ENCODE measurements around the gene WDR49. TPM values are rescaled to one million over a fixed set of nuclear protein-coding genes. Genes with fewer than 3 reads are reported as not detected.

WDR49 gene
- total and polyA plus RNA-seq, 4 donors: 1.4 to 33.9 (median 9.8) TPM

- DNase-seq (no peak), ATAC-seq (ENCODE audit: insufficient read depth, low FRiP score) (no peak)
- H3K9me3 ChIP-seq (ENCODE audit: control insufficient read depth in 4 of 4, insufficient read depth in 3 of 4, low read length in 3 of 4): no peaks in the 10 kb centered on the region
- H3K4me3 ChIP-seq: no peak overlapping the region
- no peaks in the 10 kb centered on the region for H3K36me3 ChIP-seq (ENCODE audit: control insufficient read depth in 4 of 4, insufficient read depth in 4 of 4, low read length in 4 of 4)
- no peak overlapping the region for H3K27ac ChIP-seq (ENCODE audit: low read depth in 1 of 2, low read length in 1 of 2)
- H3K27me3 ChIP-seq (ENCODE audit: control insufficient read depth in 3 of 3, insufficient read depth in 3 of 3, low read length in 2 of 3): no peaks in the 10 kb centered on the region
- no peaks in the 10 kb centered on the region for H3K4me1 ChIP-seq (ENCODE audit: control insufficient read depth in 5 of 5, insufficient read depth in 5 of 5, low read length in 5 of 5)
- TF ChIP-seq CTCF (IDR thresholded peaks at IDR 0.05; ENCODE audit: control extremely low read depth, extremely low read depth): no peak
- H3K9ac ChIP-seq (ENCODE audit: insufficient read depth in 1 of 2, low read length in 2 of 2): no peak overlapping the region
- 76 to 81% methylated on average over 6 of the region's 6 CpGs for WGBS, 2 donors
Measured at GRCh38 chr3:167456157-167456799, 197.5 kb downstream of the WDR49 start.

GRCh38 chr3:167453815-167454214 is 199.9 kb downstream of the WDR49 start:
- ATAC-seq (ENCODE audit: insufficient read depth, low FRiP score) (no peak), DNase-seq (no peak)
- 84 to 96% methylated on average over 2 of the region's 2 CpGs for WGBS, 2 donors
- Histone ChIP-seq H3K36me3 (ENCODE audit: control insufficient read depth in 4 of 4, insufficient read depth in 4 of 4, low read length in 4 of 4) (no peaks in the 10 kb centered on the region), H3K4me1 (ENCODE audit: control insufficient read depth in 5 of 5, insufficient read depth in 5 of 5, low read length in 5 of 5) (no peaks in the 10 kb centered on the region), H3K27ac (ENCODE audit: low read depth in 1 of 2, low read length in 1 of 2) (no peak overlapping the region), H3K27me3 (ENCODE audit: control insufficient read depth in 3 of 3, insufficient read depth in 3 of 3, low read length in 2 of 3) (no peaks in the 10 kb centered on the region), H3K4me3 (no peak overlapping the region), H3K9me3 (ENCODE audit: control insufficient read depth in 4 of 4, insufficient read depth in 3 of 4, low read length in 3 of 4) (no peaks in the 10 kb centered on the region), H3K9ac (ENCODE audit: insufficient read depth in 1 of 2, low read length in 2 of 2) (no peak overlapping the region)
- TF ChIP-seq CTCF (IDR thresholded peaks at IDR 0.05; ENCODE audit: control extremely low read depth, extremely low read depth): no peak

GRCh38 chr3:167451282-167451681 is 202.5 kb downstream of the WDR49 start:
- Histone ChIP-seq H3K9me3 (ENCODE audit: control insufficient read depth in 4 of 4, insufficient read depth in 3 of 4, low read length in 3 of 4) (no peaks in the 10 kb centered on the region), H3K4me1 (ENCODE audit: control insufficient read depth in 5 of 5, insufficient read depth in 5 of 5, low read length in 5 of 5) (no peaks in the 10 kb centered on the region), H3K27me3 (ENCODE audit: control insufficient read depth in 3 of 3, insufficient read depth in 3 of 3, low read length in 2 of 3) (no peaks in the 10 kb centered on the region), H3K4me3 (no peak overlapping the region), H3K27ac (ENCODE audit: low read depth in 1 of 2, low read length in 1 of 2) (no peak overlapping the region), H3K36me3 (ENCODE audit: control insufficient read depth in 4 of 4, insufficient read depth in 4 of 4, low read length in 4 of 4) (no peaks in the 10 kb centered on the region), H3K9ac (ENCODE audit: insufficient read depth in 1 of 2, low read length in 2 of 2) (no peak overlapping the region)
- 0% methylated on average over 1 of the region's 1 CpG for WGBS, 2 donors
- no peak for TF ChIP-seq CTCF (IDR thresholded peaks at IDR 0.05; ENCODE audit: control extremely low read depth, extremely low read depth)
- ATAC-seq (ENCODE audit: insufficient read depth, low FRiP score) (no peak), DNase-seq (no peak)

- Histone ChIP-seq H3K4me3 (no peak overlapping the region), H3K36me3 (ENCODE audit: control insufficient read depth in 4 of 4, insufficient read depth in 4 of 4, low read length in 4 of 4) (no peaks in the 10 kb centered on the region), H3K27me3 (ENCODE audit: control insufficient read depth in 3 of 3, insufficient read depth in 3 of 3, low read length in 2 of 3) (no peaks in the 10 kb centered on the region), H3K9ac (ENCODE audit: insufficient read depth in 1 of 2, low read length in 2 of 2) (no peak overlapping the region), H3K27ac (ENCODE audit: low read depth in 1 of 2, low read length in 1 of 2) (no peak overlapping the region), H3K9me3 (ENCODE audit: control insufficient read depth in 4 of 4, insufficient read depth in 3 of 4, low read length in 3 of 4) (no peaks in the 10 kb centered on the region), H3K4me1 (ENCODE audit: control insufficient read depth in 5 of 5, insufficient read depth in 5 of 5, low read length in 5 of 5) (peaks cover 0 to 1% (median 0%) of the 10 kb centered on the region in 5 donors)
- WGBS, 2 donors: 60 to 62% methylated on average over 2 of the region's 2 CpGs
- ATAC-seq (ENCODE audit: insufficient read depth, low FRiP score): no peak
- no peak for TF ChIP-seq CTCF (IDR thresholded peaks at IDR 0.05; ENCODE audit: control extremely low read depth, extremely low read depth)
- no peak for DNase-seq
Measured at GRCh38 chr3:167450675-167451074, 203.1 kb downstream of the WDR49 start.

All from lung (tissue), 12 donors.